HG02840 (cell line): Measurements from ENCODE around the gene GJA9.
A peak's percentile ranks its signal among the peaks of the same experiment; 100 is the strongest.
"Not testable (repeated sequence)": the region's sequence is repeated elsewhere in the genome, so short reads cannot be mapped to it uniquely, and the experiment has no call there.

ENCODE experiments used
- ATAC-seq: cut with Tn5 transposase; IDR thresholded peaks from one replicate; pipeline ENCODE4 v1.9.1; 2021; ENCODE audit warnings: mild to moderate bottlenecking, moderate library complexity, moderate number of reproducible peaks; ENCODE audit not compliant: unreplicated experiment, low FRiP score

GJA9 gene

DNA sequence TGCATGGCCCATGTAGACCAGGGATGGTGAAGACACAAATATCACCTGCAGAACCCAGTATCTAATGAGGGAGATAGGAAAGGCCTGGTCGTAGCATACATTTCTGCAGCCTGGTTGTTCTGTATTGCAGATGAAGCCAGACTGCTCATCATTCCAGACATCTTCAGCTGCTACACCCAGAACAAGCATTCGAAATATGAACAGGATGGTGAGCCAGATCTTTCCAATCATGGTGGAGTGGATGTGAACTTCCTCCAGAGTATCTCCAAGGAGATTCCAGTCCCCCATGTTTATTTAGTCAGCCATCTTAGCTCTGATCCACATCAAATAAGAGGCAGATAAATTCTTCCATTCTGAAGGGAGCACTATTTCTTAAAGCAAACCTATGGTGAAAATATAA is 5.6 kb downstream of the GJA9 start:
- no peak for ATAC-seq

DNA sequence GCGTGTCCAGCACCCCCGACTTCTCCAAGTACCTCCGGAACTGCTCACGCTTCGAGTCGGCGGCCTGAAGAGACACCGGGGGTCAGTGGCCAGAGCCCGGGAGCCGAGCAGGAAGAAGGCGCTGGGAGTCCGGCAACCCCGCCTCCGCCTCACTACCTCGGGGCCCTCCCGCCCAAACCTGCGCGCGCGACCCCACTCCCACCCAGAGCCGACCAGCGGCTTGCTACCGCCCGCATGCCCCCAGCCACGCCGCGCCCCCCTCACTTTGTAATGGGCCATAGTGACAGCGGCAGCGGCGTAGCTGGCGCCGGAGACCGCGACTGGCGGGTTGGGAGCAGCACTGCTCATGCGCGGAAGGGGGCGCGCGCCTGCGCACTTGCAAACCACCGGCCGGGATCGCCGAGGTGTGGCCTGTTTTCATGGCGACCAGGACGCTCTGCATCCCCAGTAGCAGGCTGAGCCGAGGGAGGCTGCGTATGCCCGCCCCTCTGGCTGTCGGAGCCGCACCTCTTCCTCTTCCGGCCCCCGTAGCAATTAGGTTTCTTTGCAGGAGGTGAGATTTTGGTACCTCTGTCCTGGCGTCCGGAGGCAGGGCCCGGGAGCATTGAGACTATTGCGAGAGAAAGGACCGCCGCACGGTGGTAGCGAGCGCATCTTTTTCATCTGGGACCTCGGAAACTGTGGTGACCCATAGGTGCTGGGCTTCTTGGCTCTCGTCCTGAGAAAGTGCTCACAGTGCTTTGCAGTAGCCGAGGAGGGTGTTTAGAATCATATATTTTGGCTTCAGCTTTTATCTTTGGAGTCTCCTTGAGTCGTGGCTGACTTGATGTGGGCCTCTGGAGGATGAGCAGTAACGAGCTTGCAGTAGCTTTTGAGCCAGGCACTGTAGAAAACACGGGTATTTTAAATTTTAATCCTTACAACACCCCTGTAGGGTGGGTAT is 8.1 kb downstream of the GJA9 start, which contains the start of gene MYCBP:
Gene MYCBP, minus strand, starts transcription at position 322 of the 943 bp plus-strand sequence. Its CDS starts 43 bp downstream, at position 279.
- ATAC-seq: peak; percentile 99

DNA sequence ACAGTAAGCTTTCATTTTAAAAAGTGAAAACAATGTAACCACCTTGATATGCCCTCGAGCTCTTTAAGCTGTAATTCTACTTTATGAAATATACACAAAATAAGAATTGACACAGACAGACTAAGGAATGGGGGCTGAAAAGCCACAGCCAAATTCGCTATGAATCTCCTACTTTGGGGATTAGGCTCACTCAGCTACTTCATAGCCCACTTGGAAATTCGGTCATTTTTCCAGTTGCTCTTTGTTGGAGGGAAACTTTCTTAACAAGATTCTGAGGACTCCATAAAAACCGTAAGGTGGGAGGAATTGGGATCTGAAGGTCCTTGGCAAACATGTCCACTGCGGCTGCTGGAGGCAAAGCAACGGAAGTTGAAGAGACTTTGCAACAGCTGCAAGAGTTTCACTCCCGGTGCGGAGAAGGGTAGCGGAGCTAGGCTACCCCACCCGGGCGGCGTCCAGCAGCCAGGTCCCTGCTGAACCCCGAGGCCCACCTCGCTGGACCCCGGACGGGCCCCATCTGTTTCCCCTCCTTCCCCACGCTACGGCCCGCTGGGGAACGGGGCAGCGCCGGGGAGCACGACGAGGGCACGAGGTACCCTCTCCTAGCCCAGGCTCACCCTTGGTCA is 8.9 kb downstream of the GJA9 start:
- ATAC-seq: peak; percentile 24

DNA sequence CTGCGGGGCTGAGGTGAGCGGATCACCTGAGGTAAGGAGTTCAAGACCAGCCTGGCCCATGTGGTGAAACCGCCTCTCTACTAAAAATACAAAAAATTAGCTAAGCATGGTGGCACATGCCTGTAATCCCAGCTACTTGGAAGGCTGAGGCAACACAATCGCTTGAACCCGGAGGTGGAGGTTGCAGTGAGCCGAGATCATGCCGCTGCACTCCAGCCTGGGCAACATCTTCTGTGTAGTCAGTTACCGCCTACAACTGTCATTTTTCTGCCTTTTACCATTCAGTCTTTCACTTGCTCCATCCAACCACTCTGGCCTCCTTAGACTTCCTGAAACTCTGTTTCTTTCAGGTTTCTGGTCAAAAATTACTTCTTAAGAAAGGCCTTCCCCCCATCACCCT is 10.4 kb downstream of the GJA9 start:
- ATAC-seq: no peak

DNA sequence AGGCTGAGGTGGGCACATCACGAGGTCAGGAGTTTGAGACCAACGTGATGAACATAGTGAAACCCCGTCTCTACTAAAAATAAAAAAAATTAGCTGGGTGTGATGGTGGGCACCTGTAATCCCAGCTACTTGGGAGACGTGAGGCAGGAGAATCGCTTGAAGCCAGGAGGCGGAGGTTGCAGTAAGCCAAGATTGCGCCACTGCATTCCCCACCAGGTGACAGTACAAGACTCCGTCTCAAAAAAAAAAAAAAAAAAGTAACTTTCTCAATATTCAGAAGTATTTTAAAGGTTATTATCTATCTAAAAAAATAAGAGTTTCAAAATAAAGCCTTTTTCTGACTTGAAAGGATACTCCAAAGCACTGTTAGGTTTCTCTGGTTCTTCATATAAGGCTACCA is 14.2 kb downstream of the GJA9 start:
- ATAC-seq: no peak

DNA sequence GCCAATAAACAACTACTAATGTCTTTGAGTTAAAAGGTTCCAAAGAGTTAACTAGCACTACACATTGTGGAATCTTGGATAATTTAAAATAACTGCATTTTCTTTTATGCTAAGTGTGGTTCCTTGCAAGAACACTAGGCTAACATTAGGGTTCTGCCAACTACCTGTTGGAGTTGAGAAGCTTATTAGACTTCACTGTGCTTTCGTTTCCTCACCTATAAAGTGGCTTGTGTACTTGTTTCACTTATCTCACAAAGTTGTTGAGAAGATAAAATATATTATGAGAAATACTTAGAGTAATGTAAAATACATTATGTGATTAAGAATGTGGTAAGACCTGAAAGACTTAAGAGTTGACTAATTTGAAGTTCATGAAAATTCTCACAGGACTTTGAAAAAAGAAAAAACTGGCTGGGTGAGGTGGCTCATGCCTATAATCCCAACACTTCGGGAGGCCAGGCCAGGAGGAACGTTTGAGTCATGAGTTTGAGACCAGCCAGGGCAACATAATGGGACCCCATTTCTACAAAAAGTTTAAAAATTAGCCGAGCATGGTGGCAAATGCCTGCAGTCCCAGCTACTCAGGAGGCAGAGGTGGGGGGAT is 16.2 kb downstream of the GJA9 start:
- no peak for ATAC-seq

DNA sequence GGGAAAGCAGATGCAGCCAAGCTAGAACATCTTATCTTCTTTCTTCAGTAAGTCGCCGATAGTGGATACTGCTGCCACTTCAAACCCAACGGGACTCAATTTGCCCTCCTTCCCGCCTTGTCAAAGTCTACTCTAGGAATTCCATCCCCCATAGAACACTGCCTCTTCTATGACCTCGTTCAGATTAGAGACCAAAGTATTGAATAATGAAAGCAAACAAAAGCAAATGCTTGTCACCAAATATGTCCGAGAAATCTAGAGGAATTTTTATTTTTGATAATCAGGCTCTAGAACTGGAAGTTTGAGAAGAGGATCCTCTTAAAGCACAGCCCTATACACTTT is 21.0 kb downstream of the GJA9 start:
- no peak for ATAC-seq

DNA sequence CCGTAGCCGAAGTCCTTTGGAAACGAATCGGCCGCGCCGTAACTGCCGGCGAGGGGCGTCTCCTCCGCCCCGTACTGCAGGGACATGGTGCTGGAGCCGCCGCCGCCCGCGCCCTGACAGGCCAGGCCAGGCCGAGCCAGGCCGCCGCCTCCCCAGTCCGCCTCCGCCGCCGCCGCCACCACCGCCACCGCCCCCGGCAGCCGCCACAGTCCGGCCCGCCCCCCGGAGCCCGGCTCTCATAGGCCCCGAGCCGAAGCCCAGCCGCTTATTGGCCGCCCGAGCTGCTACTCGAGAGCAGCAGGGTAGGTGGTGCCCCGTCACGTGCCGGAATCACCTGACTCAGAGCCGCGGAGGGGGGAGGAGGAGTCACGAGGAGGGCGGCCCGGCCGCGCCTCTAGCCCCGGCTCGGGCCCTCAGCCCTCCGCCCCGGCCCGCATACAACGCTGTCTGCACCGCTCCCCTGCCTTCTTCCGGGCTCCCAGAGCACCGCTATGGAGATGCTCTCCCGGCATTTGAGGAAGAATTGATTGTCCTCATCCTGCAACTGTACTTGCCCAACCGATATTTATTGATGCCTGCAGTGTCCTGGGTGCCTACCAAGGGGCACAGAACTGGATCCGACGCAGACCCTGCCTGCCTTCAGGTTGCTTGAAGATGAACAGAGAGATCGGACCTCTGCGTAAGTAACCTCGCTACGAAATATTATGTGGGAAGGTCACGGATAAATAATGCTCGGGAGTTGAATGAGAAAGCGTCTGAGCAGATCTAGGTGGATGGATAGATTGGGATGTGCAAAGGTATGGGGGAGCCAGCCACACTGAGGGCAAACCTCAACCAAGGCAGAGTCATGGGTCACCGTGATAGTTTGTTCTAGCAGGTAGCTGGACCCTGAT is 21.6 kb downstream of the GJA9 start, which contains the start of gene RRAGC:
Gene RRAGC, minus strand, starts transcription at position 212 of the 893 bp plus-strand sequence. Its CDS starts 126 bp downstream, at position 86.
- ATAC-seq: peak; percentile 89

DNA sequence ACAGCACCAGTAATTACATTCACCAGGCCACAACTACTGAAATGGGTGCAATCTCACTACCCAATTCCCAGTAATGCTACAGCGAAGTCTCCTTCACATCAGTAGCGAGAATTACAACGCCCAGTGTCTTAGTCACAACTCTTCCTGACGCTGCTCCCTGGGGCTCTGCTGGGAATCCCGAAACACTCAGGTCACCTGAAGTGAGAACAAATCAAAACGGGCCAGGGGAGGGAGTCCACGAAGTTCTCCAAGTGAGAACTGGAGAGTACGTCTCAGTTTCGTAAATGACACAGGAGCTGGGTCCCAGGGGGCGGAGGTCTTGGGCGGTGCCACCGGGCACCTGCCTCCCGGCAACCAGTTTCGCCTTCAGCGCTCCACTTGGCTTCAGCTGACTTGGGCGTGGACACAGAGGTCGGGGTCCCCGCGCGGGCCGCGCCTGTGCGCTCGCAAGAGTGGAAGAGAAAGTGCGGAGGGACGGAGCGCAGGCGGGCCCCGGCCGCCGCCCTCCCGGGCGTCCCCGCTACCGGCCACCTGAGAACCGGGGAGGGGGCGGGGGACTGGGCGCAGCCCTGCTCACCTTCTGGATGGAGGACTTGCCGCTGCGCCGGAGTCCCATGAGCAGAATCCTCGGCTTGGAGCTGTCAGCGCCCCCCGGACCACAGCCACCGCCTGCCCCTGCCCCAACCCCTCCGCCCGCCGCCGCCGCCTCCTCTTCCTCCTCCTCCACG is 22.4 kb downstream of the GJA9 start:
- peak; percentile 30 for ATAC-seq

DNA sequence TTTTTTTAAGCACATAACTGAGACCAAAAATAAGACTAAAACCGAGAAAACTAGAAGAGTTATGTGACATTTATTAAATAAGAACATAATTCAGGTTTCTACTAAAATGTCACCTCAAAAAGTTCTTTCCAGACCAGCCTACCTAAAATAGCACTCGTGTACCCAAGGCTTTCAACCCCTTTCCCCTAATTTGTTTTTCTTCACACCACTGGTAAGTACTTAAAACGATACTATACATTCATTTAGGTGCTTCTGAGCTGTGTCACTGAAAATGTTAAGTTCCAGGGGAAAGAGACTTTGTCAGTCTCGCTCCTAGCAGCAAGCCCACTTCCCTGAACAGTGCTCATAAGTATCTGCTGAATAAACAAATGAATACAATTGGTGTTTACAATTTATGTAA is 28.6 kb downstream of the GJA9 start:
- no peak for ATAC-seq

DNA sequence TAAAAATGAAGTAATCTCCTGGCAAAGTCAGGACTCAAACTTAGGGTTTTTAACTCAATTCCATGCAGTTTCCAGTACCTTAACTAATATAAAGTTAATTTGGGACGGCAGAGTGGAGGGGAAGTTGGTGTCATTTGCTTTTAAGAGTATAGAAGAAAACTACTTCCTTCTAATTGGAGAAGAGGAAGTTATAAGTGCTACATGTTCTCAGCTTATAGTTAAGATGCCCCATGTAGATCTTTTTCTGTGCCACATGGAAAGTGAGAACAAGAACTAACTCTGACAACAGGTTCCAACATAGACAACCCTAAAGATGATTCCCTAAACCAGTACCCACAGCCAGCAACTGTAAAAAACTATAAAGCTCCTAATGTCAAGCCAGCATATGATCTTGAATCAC is 33.3 kb downstream of the GJA9 start:
- no peak for ATAC-seq

DNA sequence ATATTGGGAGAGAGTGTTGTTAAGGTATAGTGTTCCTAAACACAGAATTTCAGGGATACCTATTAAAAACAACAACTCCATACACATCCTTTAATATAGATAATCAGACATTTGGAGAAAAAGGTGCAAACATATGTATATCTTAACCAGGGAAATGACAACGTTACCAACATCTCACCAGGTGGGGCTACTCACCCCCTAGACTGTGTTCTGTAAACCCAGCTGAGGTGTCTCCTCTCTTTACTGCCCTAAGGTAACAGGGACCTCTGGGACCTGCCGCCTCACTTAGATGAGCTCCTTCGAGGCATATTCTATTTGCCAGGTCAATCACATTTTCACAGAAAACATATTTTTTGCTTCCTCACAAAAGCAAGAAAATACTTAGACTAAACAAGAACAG is 35.2 kb downstream of the GJA9 start:
- no peak for ATAC-seq

DNA sequence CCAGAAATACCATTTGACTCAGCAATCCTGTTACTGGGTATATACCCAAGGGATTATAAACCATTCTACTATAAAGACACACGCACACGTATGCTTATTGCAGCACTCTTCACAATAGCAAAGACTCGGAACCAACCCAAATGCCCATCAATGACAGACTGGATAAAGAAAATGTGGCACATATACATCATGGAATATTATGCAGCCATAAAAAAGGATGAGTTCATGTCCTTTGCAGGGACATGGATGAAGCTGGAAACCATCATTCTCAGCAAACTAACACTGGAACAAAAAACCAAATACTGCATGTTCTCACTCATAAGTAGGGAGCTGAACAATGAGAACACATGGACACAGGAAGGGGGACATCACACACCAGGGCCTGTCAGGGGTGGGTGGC is 36.3 kb downstream of the GJA9 start:
- not testable (repeated sequence) for ATAC-seq

DNA sequence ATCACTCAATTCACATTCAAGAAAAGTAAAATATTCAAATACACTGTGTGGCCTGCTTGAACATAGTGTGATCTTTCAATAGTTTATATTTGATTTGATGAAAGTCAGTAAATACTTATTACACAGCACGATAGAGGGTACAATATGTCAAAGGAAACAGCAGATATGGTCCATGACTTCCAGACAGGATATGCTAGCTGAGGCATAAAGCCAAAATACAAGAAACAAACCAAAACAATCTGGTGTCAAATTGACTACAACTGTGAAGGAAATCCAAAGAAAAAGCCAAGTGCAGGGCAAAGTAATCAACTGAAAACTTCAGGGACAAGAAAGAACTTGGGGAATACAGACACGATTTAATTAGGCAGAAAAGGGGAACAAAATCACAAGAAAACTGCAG is 41.1 kb downstream of the GJA9 start:
- no peak for ATAC-seq

DNA sequence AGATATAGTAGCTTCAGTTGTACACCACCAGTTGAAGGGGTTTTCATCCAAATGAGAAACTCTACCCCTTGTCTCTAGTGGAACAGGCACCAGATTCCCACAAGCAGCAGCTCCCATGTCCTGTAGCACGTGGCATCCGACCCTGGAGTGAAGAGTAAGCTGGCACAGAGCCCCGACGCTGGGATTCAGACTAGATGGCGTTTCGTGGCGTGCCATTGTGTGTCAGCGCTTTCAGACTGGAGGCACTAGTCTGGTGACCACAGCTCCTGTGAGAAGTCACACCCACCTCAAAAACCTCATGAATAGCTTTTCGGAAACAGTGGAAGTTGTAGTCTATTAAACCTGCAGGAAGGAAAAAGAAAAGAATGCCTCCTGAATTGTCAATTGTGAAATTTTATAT is 42.0 kb downstream of the GJA9 start:
- no peak for ATAC-seq

DNA sequence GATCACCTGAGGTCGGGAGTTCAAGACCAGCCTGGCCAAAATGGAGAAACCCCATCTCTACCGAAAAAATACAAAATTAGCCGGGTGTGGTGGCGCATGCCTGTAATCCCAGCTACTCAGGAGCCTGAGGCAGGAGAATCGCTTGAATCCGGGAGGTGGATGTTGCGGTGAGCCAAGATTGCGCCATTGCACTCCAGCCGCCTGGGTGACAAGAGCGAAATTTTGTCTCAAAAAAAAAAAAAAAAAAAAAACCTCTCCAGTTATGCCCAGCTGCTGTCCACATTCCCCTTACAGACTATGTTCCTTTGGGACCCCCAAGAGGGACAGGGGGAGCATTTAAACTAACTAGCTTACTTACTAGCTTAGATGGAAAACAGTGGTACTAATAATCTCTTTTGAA is 45.1 kb downstream of the GJA9 start:
- not testable (repeated sequence) for ATAC-seq

DNA sequence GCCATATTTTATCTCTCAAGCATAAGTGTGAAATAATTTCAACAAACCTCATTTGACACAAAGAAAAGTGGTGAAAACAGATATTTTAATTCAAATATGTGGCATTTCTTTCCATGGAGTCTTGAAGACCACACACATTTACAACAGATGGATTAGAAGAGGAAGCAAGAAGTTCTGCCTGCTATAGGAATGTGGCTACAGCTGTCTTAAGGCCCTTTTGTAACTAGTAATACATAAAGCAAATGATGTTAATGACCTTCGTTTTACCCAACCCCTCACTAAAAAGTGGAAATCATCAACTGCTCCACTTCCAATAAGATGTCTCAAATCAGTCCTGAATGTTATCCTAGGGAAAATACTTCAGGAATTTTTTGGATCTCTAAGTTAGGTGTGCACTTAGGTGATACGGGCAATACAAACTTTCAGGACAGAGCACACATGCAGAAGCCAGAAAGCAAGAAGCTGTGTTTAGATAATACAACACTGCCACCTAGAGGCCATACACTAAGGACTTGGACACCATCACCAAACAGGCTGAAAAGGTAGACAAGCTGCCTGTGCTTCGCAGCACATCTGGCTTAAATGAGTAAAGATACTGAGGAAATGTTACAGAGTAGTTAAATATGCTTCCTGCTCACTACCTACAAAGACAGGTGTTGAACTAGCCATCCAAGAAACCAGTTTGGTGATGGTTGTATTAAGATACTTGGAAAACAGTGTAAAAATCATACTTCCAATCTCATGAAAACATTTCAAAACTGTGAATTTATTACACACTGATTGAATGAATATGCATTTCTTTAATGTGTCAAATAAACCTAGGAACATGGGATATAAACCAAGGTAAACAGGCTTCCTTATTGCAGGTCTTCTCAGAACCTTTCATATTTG is 46.2 kb downstream of the GJA9 start:
- ATAC-seq: no peak

DNA sequence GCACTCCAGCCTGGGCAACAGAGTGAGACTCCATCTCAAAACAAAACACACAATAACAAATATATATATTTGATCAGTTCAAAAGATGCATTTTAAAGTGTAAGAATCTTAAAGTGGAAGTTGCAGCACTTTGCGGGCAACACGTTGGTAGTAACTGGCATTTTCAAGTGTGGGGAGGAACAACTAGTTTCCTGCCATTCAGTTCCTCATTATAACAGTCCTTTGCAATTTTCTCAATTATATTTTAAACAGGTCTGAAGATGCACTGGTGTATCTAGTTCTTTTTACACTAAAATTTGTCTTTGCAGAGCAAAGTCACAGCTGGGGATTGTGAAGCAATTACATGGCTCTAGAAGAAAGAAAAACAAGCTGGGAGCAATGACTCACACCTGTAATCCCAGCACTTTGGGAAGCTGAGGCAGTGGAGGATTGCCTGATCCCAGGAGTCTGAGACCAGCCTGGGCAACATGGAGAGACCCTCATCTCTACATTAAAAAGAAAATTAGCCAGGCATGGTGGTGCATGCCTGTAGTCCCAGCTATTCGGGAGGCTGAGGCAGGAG is 47.1 kb downstream of the GJA9 start:
- ATAC-seq: no peak
